GM19372 (cell line): ENCODE results near the gene MAML2.
A peak's percentile ranks its signal among the peaks of the same experiment; 100 is the strongest.

Experiments
- ATAC-seq: cut with Tn5 transposase; IDR thresholded peaks from one replicate; pipeline ENCODE4 v1.9.1; 2021; ENCODE audit warnings: mild to moderate bottlenecking, low read depth, moderate library complexity; ENCODE audit not compliant: unreplicated experiment

MAML2 gene

DNA sequence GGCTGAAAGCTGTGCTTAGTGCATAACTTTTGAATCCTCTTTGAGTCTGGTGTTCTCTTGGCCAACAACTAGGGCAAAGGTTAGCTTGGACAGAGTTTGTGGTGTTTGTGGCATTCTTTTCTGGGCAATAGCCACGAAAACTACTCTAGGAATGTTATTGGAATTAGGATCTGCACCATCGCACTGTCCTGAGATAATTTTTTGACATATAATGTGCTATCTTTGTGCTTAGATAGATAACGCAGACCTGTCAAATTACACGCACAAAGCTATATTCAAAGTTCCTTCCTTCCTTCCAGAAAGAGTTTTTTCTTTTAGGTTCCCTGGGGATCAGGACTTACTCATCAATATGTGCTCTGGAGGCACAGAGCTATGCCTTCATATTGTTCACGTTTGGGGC lies 252.3 kb downstream of the MAML2 start:
- ATAC-seq: no peak

DNA sequence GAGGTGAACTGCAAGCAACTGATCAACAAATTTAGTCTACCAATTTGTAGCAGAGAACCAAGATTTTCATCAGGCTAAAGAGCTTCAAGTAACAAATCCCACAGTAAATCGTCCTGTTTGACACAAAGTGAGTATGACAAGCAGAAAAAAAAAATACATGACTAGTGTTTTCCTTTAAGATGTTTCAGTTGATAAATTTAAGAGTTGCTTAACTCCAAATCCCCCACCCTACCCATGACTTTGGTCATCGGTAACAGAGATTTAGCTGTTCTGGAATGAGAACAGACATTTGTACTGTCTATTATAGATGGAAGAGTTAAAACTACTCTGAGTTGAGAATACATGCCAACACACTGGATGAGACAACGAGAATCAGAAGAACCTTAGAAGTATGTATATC lies 254.1 kb downstream of the MAML2 start:
- ATAC-seq: no peak

DNA sequence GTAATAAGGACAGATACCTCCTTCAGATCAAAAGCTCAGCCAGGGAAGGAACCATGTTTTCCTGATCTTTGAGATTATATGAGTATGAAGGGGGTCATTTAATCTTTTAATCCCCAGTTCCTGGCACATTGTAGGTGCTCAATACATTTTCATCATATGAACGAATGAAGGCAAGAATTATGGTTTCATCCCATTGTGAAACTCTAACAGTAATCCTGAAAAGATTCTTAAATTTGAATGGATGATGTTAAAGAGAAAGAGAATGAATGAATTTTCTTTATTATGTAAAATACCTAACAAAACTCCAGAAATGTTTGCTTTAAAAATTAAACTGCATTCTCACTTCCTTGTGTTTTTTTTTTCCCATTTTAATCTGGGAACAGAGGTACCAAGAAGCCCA lies 256.9 kb downstream of the MAML2 start:
- no peak for ATAC-seq

DNA sequence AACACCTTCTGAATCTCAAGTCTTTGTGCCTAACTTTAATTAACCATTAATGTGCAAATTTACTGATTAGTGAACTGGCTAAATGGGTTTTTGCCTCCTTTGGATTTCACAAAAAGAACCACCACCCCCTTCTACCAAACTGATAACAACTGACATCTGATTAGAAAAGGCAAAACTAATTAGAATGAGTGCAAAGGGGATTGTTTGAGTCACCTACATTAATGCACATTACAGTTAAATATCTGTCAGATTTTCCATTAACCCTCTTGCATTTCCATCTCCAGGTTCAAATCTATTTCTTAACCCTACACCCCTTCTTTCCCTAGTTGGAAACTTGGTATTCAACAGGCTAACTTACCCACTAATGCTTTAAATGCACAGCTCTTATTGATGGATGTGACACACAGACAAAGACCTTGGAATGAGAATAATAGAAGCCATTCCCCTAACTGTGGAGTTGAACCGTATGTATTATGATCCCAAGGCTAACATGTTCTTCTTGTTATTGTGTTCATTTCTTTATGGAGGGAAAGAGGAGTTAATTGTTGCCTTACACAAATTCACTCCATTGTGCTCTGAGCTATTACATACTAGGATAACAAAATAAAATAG lies 257.6 kb downstream of the MAML2 start:
- ATAC-seq: no peak

DNA sequence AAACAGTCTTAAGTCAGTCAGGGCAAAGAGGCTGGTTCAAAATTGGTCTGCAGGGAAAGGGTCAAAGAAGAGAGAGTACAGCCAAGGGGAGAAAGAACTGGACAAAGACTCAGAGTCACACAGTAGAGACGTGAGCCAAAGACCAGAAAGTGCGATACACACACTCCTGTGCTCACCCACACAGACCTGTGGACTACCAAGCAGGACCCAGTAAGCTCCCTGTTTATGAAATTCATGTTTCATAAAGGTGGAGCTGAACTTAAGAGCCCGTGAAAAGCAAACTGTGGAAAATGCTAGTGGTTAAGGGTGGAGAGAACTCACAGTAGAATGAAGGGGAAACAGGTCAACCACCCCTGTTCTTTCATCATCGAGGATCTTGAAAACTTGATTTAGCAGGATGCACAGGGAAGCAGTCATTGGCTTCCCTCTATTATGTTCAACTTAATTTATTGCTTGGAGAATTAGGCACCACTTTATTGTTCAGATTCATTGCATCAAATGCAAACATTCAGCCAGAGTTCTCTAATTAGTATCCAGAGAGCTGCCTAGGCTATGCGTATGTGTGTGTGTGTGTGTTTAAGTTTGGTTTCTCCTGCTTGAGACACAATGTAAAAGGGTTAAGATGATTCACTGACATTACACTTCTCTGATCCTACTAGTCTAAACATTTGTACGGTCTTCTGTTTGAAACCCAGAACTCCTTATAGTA lies 258.2 kb downstream of the MAML2 start:
- ATAC-seq: no peak

DNA sequence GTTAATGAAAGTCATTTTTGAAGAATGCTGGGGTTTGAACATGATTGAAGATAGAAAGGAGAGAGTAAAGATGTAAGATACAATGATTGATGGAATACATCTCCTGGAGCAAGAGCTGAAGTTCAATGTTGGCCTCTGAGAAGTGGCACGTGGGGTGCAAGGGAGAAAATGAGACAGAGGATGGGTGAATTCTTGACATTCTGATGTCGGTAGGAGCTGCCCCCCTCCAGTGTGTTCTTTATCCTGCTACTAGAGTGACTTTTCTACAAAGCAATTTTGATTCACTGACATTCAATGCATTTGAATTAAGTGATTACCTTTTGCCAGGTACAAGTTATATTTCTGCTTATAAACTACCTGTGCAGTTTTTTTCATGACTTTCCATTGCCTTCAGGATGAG lies 260.1 kb downstream of the MAML2 start:
- ATAC-seq: no peak

DNA sequence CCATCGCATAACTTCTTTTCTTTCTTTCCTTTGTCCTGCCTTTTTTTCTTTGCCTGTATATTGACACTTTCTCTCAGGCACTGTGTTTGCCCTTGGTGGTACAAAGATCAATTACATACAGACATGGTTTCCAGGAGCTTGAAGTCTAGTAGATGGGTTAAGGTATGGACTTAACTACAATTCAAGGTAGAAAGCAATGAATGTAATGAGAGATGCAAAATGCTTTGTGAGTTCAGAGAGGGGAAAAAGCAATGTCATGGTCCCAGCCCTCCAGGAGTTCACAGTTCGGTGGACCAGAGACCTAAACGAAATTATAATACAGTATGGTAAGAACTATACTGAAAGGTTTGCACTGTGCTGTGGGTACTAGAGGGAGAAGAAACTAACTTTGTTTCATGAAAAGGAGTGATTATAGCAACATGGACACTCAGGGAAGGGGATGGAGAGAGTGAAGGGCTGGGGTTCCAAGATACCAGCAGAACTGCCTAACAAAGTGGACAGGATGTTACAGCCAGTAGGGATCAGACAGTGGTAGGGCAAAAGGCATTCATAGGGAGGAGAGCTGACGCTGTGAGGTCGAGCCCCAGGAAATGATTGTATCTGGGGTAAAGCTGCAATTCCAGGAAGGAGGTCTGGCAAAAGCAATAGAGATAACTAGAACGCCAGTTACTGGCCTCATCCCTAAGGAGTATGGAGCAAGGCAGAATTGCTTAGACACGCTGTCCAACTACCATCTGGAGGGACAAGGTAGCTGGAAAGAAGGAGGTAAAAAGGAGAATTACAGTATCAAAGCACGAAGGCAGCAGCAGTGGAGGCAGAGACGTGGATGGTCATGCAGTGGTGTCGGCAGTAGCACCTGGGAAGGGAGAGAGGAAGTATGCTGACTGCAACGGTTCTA lies 260.7 kb downstream of the MAML2 start:
- no peak for ATAC-seq

DNA sequence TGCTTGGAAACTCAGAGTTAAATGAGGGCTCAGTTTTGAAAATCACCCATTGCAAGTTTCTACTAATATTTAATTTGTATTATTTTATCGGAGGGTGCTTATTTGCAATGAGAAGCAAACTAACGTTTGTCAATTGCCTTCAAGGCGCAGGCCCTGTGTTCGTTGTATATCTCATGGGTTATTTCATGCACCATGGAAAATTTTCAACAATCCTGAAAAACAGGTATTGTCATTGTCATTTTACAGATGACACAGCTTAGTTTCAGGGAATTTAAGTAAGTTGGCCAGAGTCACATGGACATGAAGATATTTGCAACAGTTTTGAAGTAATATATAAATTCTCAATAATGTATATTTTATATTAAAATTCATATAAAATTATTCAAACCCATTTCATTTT lies 261.4 kb downstream of the MAML2 start:
- ATAC-seq: no peak

DNA sequence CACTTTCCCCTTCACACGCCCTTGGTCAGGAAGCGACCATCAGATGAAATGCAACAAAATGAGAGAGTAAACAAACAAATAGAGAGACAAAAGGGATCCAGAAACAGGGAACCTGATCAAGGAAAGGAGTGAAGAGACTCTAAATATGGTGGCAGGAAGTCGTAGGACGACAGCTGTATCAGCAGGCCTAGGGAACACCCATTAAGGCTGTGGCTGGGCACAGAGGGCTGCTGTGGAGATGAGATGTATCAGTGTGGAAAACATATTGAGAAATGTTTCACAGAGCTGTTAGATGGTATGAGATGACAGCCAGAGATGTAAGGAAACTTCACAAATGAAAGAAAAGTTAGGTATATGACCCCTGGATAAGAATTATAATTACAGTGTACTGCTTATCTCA lies 263.3 kb downstream of the MAML2 start:
- ATAC-seq: no peak

DNA sequence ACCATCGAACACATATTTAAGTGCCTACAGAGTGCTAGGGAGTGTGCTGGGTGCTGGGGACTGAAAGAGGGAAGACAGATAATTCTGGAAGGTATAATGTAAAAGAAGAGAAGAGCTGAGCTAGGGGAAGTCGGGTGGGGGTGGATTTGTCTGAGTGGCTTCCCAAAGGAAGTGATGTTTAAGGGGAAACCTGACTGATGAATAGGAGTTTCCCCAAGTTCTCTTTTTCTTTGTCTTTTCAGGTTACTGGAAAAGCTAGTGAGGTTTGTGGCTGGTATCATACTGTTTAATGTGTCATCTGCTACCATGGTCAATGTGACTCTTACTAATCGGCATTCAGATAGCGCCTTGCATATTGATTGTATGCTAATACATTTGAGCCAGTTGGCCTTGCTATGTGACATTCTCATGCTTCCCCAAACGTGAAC lies 267.4 kb downstream of the MAML2 start:
- peak; percentile 72 for ATAC-seq

DNA sequence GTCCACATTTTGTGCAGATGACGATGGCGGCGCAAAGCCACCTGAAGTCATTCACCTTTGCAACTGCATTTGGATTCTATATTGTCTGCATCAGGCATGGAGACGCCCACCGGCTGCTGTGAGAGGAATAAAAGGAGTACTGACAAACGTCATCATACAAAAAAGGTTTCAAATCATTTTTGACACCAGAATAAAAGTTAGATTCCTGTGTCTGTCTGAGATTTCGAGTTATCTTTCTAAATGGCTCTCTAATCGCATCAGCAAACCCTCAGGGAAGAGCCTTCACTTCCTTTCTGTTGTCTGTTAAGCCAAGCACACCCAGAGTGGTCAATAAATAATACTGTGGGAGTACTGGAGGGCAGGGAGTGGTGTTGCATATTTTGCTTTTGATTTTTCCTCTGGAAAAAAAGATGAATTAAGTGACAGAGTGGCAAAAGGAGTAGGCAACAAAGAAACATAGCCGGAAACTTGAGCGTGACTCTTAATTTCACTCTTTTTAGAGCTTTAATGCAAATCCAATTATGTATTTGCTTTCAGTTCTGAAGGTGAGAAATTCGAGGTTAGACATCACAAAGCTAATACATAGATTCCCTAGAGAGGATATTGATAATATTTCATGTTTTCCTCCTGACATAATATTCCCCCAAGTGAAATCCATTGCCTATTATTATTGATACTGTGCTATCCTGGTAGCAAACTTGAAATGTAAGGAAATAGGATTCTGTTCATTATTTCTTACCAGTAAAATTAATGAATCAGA lies 268.3 kb downstream of the MAML2 start:
- ATAC-seq: peak; percentile 41

DNA sequence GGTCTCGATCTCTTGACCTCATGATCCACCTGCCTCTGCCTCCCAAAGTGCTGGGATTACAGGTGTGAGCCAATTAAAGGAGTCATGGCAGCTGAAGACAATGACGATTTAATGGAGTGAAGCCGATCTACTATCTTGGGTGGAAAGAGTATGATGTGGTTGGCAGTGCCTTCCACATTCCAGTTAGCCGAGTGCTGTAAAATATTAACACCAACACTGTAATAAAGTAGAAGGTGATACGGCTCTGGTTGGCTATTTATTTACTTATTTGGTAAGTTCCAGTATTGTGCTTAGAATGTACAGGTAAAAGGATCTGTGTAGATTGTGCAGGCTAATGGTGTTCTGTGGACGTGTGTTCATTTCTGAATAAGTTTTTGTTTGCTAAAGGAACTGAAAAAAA lies 269.5 kb downstream of the MAML2 start:
- no peak for ATAC-seq

DNA sequence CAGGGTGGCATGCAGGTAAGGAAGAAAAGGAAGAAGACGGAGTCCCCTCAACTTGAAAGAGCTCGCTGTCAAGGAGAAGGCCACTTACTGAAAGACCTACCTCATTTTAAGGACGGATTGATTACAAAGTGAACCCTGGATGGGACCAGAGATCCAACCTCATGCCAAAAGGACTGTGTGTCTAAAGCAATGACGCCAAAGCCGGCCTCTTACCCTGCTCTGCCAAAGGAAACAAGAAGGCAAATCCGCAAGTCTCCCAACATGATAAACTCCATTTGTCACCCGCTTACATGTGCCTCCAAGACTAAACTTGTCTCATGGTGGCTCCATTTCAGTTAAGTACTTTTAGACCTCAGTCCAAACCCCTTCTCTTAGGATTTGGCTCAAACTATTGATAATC lies 270.4 kb downstream of the MAML2 start:
- ATAC-seq: no peak

DNA sequence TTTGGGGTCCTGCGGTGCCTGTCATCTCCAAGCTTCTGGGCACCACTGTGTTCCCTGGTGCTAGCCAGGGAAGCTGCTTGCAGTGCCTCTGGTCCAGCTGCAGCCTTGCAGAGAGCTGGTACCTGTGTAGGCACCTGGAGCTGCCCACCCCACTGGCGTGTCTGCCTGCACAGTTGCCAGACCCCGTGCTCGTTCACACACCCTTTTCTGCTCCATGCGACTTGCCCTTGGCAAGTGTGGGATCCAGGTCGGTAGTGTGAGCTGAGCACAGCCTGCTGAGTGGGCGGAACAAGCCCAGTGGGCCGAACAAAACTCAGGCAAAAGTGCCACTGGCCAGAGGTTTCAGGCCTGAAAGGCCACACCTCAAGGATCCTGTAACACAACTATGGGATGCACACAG lies 272.5 kb downstream of the MAML2 start:
- no peak for ATAC-seq

DNA sequence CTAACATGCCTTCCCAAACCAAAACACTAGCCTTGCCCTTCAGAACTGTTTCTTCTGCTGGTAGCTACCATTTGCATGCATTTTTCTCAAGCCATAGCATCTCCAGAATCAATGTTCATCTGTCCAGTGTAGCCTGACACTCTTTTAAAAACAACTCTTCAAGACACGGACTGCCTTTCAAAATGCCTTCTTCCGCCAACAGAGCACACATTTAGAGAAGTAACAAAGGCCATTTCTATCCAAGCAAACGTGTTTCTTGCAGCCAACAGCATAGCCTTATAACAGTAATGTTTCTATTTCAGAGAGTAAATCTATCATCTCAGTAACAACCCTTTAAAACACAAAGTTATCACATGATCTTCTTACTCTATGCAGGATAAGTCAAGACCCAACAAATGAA lies 275.8 kb downstream of the MAML2 start:
- no peak for ATAC-seq

DNA sequence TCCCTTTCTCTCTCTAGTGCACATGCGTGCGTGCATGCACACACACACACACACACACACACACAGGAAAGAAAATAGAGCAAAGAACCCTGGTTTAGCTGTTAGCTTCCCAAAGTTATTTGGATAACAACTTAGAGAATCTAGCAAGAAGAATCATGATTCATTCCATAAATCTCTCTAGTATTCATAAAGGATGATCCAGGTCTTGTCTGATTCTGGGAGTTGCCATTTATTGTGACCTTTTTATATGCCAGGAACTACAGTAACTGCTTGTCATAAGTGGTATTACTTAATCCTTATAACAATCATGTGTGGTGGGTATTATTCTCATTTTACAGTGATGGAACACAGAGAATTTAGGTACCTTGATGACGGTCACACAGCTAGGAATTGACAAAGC lies 277.6 kb downstream of the MAML2 start:
- ATAC-seq: no peak

DNA sequence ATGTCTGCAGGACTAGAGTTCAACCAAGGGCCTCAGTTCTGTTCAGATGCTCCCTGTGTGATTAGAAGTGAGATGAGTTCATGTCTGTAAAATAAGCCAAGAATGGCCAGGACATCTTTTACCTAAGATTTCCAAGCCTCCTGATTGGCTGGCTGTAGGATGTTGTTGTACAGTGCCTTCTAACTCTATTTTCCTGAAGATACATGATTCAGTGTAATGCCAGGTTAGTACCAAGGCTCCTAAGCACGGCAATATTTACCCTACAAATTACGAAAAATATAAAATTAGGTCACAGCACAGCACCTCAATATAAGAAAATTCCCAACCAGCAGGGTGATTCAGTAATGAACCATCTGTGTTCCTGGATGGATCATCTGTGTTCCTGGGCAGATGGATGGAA lies 279.1 kb downstream of the MAML2 start:
- no peak for ATAC-seq

DNA sequence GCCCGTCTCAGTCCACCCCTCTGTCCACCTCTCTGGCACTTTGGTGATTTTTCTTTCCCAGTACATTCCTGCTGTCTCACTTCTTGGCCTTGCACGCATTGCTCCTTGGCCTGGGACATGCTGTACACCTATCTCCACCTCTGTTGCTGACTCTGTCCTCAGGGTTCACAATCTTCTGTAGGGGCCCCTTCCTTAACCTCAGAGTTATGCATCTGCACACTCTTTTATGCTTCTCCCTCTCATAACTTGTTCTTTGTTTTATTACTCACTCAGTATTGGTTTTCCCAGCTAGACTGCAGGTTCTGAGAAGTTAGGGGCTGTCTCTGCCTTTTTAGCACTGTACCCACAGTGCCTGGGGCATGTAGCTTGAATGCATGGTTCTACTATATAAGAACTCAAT lies 279.9 kb downstream of the MAML2 start:
- no peak for ATAC-seq

DNA sequence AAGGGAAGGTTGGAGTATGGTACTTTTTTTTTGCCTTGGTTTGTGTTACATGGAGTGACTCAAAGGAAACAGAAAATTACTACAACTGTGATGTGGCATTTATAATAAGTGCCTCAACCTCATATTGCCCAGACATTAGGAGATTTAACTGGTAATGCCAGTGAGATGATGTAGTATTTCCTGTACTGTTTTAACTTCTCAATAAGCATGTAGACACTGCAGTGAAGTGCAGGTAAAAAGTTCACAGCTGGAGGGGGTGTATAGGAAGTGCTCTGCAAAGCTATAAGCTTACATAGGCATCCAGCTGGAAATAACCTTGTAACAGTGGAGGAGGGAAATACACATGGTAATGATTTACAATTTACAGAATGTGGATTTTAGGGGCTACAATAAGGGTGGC lies 280.9 kb downstream of the MAML2 start:
- no peak for ATAC-seq

DNA sequence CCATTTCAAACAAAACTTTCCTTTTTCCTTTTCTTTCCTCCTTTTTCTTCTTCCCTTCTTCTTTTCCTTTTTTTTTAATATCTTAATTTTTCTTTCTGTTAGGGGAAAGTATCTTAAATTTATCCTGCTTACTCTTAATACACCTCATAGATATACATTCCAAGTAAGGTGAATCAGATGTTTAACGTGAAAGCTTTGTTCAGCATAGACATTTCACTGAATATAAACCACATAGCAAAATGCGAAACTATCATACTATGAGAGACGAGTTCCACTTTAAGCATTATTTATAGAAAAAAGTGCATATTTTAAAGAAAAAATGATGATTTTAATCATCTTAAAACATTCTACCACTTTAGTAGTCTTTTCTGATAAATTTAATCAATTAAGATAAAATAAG lies 281.3 kb downstream of the MAML2 start:
- no peak for ATAC-seq

DNA sequence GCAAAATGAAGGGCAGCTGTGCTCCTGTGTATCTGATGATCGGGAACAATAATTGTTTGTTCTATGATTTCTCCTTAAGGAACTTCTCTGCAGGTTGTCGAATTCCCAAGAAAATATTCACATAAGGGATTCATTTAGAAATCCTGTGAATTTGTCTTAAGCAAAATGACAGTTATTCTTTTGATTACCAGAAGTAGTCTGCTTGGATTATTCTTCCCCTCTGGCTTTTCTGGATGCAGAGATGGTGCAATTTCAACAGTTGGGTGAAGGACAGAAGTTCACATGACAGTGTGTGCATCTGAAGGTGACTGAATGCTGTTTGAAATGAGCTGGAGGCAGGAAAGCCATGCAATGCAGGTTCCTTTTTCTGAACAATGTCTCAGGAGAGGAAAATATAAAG lies 281.9 kb downstream of the MAML2 start:
- no peak for ATAC-seq
